Heart right ventricle (tissue), 16 donors: Measurements from ENCODE around the gene C6orf120. TPM values are rescaled to one million over a fixed set of nuclear protein-coding genes. Genes with fewer than 3 reads are reported as not detected.

Source experiments
- ATAC-seq, 8 donors: fragments of 200-7000 bp; cut with Tn5 transposase; one replicate each; pipeline ENCODE4 v1.9.1; 2020; ENCODE audit warnings: mild to moderate bottlenecking in 8 of 8, moderate library complexity in 8 of 8, moderate number of reproducible peaks in 1 of 8
- DNase-seq, 2 donors: peaks; one replicate each; pipeline ENCODE4 v3.0.0-alpha.2; 2020
- H3K27ac ChIP-seq, 10 donors: fragments of 200-600 bp; sonication (generic) in 2 of 10; one replicate each; pipeline versions ENCODE4 v1.5.0 to v1.8.0; 2020 to 2022; ENCODE audit warnings: mild to moderate bottlenecking in 3 of 10
- H3K27me3 ChIP-seq, 7 donors: fragments of 200-600 bp; one replicate each; pipeline ENCODE4 v1.8.0; 2021 to 2022; ENCODE audit warnings: mild to moderate bottlenecking in 2 of 7
- H3K36me3 ChIP-seq, 9 donors: fragments of 200-600 bp; sonication (generic) in 1 of 9; one replicate each; pipeline versions ENCODE4 v1.5.0 to v1.8.0; 2020 to 2022; ENCODE audit warnings: mild to moderate bottlenecking in 2 of 9
- H3K4me1 ChIP-seq, 9 donors: fragments of 200-600 bp; sonication (generic) in 1 of 9; one replicate each; pipeline versions ENCODE4 v1.5.0 to v1.8.0; 2020 to 2022; ENCODE audit warnings: mild to moderate bottlenecking in 4 of 9
- H3K4me3 ChIP-seq, 10 donors: fragments of 200-600 bp; sonication (generic) in 2 of 10; one replicate each; pipeline versions ENCODE4 v1.5.0 to v1.8.0; 2020 to 2022; ENCODE audit warnings: mild to moderate bottlenecking in 7 of 10, moderate library complexity in 2 of 10
- H3K9me3 ChIP-seq, 11 donors: fragments of 200-600 bp in 10 of 11; sonication (generic) in 2 of 11; one replicate each; pipeline versions ENCODE4 v1.5.0 to v1.8.0; 2013 to 2022; ENCODE audit warnings: mild to moderate bottlenecking in 2 of 11, control low read depth in 1 of 11, moderate library complexity in 1 of 11
- WGBS, 2 donors: extraction: QIAGEN DNeasy Blood & Tissue Kit; methylation state at CpG; one replicate each; pipeline ENCODE4 v1.1.7; 2013; ENCODE audit warnings: inconsistent platforms in 1 of 2; 5-methylcytosine and 5-hydroxymethylcytosine counted together
- intact Hi-C, 10 donors: fragments of 100-400 bp; cut with DNase I; formaldehyde crosslinking; loops; one replicate each; pipeline versions ENCODE4 v1.11.1 to v1.14.2; 2022
- polyA plus RNA-seq, 2 donors: library from polyadenylated mRNA; stranded (reverse); fragments of 200-250 nt; gene quantifications; one replicate each; pipeline ENCODE4 v1.2.3, GENCODE V29; 2013
- total RNA-seq, 10 donors: library from RNA; stranded (reverse); fragmentation: NEBNext Ultra II Directional in 3 of 10; extraction: Animal tissue kit (Norgen Biotek cat#: 25700) in 3 of 10; gene quantifications; one replicate each; pipeline versions ENCODE4 v1.2.1 to v1.2.4, GENCODE V29; 2021 to 2023
- TF ChIP-seq, protein P1 (sequence below), 9 donors: fragments of 200-600 bp; sonication (generic) in 2 of 9; IDR thresholded peaks; one replicate each; pipeline versions ENCODE4 v1.5.0 to v1.8.0; 2021 to 2022; ENCODE audit warnings: antibody characterized with exemption in 9 of 9, mild to moderate bottlenecking in 5 of 9, moderate library complexity in 1 of 9
- donor health status: Arrhythmogenic right ventricular cardiomyopathy.
- donor health status: ischemic (EF 13 %, LVEDD 7.1; RV severe dilation, severe dysfunction).
- donor health status: healthy with polysubstance abuse.
- donor health status: DM: no; HTN: yes; CAD: no.
- donor health status: DM: no; HTN: no; CAD: no.
- donor health status: ischemic (EF 25% LVEDD 6.9; RV normal size, moderate dysfunction).
- donor health status: ischemic (EF 25% LVEDD 5.7; RV mildly dilated, moderate dysfunction).
- donor health status: healthy.
- donor health status: DM: yes; HTN: yes; CAD: no.
- donor health status: Ischemic cardiomyopathy.
- donor health status: ischemic (EF 35%, LVEDD 5.7; RV mildly dilated, moderate dysfunction).
- donor health status: nonischemic (EF 11% LVEDD 7.7; RV severe dilation, severe dysfunction).
- donor health status: DM: yes; HTN: yes; CAD: no.
- donor health status: PGD.
- donor health status: ischemic (EF 29% LVEDD 5.4; RV normal size, mild dysfunction).
- donor health status: nonischemic (EF 23%, LVEDD 6.1; RV moderate dilation, normal function).

C6orf120 gene
- total and polyA plus RNA-seq, 12 donors = 2.4 to 18.9 (median 13.6) TPM

DNA sequence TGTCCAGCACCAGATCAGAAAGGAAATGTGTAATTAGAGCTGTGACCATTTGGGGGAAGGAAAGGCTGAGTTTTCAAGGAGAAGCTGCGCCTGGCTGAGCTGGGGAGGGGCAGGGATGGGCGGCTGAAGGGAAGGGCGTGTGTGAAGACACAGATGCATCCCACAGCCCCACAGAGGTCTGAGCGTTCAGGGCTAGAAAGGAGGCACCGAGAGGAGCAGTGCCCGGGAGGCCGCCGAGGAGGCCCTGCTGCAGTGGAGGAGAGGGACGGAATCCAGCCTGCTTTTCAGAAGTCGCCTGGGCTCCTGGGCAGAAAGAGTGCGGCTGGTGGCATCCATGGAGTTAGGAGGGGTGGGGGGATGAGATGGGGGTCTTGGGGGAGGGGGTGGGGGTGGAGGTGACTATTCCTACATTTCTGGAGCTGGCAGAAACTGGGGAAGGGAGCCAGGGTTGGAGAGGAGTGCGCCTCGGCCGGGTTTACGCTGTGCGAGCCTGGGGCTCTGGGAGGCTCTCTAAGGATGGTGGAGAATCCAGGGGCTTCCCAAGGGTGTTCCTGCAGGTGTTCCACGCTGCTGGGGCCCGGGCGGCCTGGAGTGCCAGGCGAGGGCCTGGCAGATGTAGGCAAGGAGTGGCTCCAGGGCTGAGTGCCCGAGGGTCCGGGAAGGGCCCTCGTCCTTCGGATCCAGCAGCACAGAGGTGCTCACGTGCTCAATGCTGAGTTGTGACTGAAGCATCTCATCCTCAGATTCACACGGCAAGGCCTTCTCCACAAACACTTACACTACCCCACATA is 41.9 kb upstream of the C6orf120 start:
- no peak overlapping the region for H3K27ac ChIP-seq
- TF ChIP-seq, protein P1, sequence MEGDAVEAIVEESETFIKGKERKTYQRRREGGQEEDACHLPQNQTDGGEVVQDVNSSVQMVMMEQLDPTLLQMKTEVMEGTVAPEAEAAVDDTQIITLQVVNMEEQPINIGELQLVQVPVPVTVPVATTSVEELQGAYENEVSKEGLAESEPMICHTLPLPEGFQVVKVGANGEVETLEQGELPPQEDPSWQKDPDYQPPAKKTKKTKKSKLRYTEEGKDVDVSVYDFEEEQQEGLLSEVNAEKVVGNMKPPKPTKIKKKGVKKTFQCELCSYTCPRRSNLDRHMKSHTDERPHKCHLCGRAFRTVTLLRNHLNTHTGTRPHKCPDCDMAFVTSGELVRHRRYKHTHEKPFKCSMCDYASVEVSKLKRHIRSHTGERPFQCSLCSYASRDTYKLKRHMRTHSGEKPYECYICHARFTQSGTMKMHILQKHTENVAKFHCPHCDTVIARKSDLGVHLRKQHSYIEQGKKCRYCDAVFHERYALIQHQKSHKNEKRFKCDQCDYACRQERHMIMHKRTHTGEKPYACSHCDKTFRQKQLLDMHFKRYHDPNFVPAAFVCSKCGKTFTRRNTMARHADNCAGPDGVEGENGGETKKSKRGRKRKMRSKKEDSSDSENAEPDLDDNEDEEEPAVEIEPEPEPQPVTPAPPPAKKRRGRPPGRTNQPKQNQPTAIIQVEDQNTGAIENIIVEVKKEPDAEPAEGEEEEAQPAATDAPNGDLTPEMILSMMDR (IDR thresholded peaks at IDR 0.05) = no peak
- H3K4me3 ChIP-seq = no peak overlapping the region
- no peaks in the 10 kb centered on the region for H3K27me3 ChIP-seq
- DNase-seq (no peak), ATAC-seq (peak in 1 of 8 donors; percentile 9)
- 96% methylated on average over 26 of the region's 26 CpGs for WGBS, 2 donors
- no peaks in the 10 kb centered on the region for H3K9me3 ChIP-seq
- peaks cover 0 to 7% (median 0%) of the 10 kb centered on the region in 9 donors for H3K4me1 ChIP-seq
- intact Hi-C loops = loop anchor here in 1 of 10 donors (10.0 kb wide), 1 partner anchor 705 kb away; no protein-coding TSS in a partner anchor
- H3K36me3 ChIP-seq = peaks cover 0 to 78% (median 9%) of the 10 kb centered on the region in 9 donors

DNA sequence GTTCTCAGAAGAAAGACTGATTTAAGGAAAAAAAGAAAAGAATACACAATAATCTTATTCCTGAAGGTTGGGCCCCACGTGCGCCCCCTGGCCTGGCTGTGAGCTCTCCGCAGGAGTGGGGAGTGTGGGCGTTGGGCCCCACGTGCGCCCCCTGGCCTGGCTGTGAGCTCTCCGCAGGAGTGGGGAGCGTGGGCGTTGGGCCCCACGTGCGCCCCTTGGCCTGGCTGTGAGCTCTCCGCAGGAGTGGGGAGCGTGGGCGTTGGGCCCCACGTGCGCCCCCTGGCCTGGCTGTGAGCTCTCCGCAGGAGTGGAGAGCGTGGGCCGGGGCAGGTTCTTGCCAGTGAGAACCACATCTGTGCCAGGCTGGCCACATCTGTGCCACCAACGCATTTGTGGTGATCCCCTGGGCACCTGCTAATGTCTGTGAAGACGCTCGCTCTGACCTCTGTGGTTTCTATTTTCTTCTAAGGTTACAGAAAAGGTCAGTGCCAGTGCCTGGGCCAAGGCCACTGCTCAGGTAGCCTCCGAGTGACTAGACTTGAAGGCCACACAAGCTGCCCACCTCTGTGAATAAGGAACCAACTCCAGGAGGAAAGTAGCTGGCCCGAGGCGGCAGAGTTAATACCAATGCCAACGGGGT is 41.1 kb upstream of the C6orf120 start:
- intact Hi-C loops = no loop called here
- Histone ChIP-seq H3K4me1 (no peaks in the 10 kb centered on the region), H3K4me3 (no peak overlapping the region), H3K9me3 (no peaks in the 10 kb centered on the region), H3K27me3 (no peaks in the 10 kb centered on the region), H3K36me3 (peaks cover 0 to 82% (median 9%) of the 10 kb centered on the region in 9 donors), H3K27ac (no peak overlapping the region)
- TF ChIP-seq, protein P1 (IDR thresholded peaks at IDR 0.05) = no peak
- WGBS, 2 donors = 93 to 97% methylated on average over 26 of the region's 26 CpGs
- DNase-seq (no peak), ATAC-seq (peak in 1 of 8 donors; percentile 47)

DNA sequence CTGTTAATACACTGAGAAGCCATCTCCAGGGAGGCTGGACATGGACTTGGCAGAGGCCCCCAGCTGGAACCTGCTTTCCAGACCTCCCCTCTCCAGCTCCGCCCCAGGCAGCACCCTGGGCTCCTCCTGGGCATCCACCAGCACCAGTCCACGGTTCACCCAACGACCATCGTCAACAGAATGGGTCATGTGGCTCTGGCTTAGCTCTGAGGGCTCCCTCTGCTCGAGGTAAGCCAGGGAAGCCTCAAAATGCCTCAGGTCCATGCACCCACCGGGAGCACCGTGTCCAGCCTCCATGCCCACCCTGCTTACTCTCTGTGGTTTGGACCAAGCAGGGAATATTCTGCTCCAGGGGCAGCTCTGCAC is 40.6 kb upstream of the C6orf120 start:
- Histone ChIP-seq H3K9me3 (no peaks in the 10 kb centered on the region), H3K4me1 (no peaks in the 10 kb centered on the region), H3K27me3 (no peaks in the 10 kb centered on the region), H3K4me3 (no peak overlapping the region), H3K36me3 (peaks cover 0 to 85% (median 9%) of the 10 kb centered on the region in 9 donors), H3K27ac (no peak overlapping the region)
- no peak for DNase-seq
- intact Hi-C loops = no loop called here
- WGBS, 2 donors = 96% methylated on average over 7 of the region's 7 CpGs
- TF ChIP-seq, protein P1 (IDR thresholded peaks at IDR 0.05) = no peak
- ATAC-seq = no peak

DNA sequence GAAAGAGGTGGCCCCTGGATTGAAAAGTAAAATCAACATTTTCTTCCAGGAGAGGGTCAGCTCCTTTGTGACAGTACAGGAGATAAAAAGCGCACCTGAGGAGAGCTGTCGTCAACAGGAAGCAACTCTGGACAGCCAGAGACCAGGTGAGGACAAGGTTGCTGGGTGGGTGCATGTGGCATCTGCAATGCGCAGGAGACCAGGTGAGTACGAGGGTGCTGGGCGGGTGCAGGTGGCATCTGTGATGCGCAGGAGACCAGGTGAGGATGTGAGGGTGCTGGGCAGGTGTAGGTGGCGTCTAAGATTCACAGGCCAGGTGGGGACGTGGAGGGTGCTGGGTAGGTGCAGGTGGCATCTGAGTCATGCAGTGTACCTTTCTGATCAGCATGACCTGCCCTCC is 38.5 kb upstream of the C6orf120 start:
- Histone ChIP-seq H3K4me3 (no peak overlapping the region), H3K36me3 (peaks cover 0 to 85% (median 9%) of the 10 kb centered on the region in 9 donors)
- ATAC-seq = no peak

More for the DNA sequence above, 38.5 kb upstream of the C6orf120 start:
- TF ChIP-seq, protein P1 (IDR thresholded peaks at IDR 0.05) = no peak
- Histone ChIP-seq H3K27me3 (no peaks in the 10 kb centered on the region), H3K27ac (no peak overlapping the region), H3K9me3 (no peaks in the 10 kb centered on the region), H3K4me1 (no peaks in the 10 kb centered on the region)
- 88 to 95% methylated on average over 8 of the region's 8 CpGs for WGBS, 2 donors
- intact Hi-C loops = no loop called here
- no peak for DNase-seq
